Brain pericyte (primary cell): ENCODE results near the gene TMX1.

Source experiments
- DNase-seq: peaks from one replicate; pipeline ENCODE4 v3.0.0-alpha.2; 2012; ENCODE audit warnings: low read depth, low spot score

Gene TMX1

DNA sequence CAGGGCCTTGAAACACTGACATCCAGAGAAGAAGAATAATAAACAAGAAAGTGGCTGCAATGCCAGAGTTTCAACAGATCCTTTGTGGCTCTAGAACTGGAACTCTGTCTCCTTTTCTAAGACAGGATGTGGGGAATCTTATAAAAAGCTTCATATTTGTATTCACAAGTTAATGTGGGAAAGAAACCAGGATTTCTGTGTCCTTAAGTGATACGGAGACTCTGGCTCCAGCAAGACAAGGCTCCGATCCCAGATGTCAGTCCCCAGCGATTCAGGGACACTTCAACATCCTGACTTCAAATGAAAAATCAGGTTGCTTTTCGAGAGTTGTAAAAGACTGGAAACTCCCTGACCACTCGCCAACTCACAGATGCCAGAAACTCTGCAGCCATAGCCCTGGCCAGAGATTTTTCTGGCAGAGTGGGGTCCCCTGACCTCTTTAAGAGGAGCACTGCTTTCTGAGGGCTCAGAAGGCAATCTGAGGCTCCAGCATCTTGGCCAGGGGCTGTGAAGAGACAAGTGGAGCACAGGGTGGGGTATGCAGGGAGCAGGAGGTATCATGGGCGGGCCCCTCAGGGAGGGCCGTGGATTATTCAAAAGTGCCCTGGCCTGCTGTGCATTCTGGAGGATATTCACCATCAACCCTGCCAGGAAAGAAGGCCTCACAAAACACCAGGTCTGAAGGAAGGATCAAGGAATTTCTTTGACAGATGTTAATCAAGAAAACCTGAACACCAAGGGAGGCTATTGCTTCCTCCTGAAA is 53.3 kb downstream of the TMX1 start:
- DNase-seq: no peak

DNA sequence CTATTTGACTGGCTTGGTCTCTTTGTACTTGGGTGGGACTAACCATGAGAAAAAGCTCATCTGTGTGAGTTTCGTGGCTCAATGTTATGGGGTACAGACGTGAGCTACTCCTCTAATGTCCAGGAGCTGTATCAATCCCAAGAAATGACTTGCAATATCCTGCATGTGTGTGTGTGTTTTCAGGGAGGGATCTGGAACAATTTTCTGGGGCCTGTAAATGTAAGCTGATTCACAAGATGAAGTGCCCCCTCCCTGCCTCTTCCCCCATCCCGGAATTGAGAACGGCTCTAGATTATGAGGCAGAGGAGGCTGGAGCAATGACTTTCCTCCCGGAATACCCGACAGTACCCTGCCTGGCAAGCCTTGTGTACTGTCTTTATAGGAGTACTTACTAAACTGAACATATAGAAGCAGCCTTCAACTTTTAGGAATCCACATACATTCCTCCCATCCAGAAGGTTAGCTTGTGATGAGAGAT is 53.9 kb downstream of the TMX1 start:
- DNase-seq: no peak

DNA sequence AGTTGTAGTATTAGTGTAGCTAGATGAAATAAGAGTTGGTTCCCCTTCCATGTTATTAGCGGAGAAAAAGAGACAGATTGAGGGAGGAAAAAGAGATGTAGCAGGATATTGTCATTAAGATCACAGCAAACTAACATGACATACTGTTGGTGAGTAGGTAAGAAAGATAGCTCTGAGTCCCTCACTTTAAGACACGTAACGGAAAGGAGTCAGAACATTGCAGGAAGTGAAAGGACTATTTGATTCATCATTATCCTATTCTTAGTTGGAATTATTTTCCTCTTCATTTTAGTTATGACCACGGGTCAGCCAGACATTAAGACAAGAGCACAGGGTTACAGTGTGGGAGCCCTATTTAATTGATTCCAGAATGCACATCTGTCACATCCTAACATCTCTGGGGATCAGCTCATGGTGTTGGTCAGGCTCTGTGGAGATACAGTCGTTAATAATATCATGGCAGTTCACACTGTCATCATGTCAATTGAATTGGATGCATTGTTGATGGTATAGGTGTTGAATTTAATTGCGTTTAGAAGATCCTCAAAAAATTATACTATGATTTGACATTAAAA is 55.0 kb downstream of the TMX1 start:
- DNase-seq: no peak

DNA sequence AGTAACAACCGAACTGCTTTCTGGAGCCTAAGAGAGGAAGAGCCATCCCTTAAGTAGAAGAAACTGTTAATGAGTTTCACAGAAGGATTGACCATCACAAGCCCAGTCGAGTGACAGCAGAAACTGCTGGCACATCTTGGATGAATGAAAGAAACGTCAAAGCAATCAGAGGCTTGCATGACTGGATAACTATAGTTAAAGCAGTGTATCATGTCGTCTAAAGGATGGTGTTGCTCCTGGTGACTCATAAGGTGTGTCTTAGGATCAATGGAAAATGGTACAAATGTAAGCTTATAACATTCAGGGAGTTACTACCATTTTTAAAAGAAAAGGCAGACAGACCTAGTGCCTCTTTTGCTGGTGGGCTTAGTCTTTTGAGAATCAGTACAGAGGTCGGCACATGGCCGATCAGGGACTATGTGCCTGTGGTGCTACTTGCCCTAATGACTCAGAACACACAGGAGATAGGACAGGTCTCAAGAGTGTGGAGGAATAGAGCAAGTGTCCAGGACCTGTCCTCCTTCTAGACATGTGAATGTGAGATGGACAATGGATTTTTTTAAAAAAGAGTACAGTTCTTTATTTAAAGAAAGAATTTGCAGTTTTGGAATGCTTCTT is 55.7 kb downstream of the TMX1 start:
- no peak for DNase-seq

DNA sequence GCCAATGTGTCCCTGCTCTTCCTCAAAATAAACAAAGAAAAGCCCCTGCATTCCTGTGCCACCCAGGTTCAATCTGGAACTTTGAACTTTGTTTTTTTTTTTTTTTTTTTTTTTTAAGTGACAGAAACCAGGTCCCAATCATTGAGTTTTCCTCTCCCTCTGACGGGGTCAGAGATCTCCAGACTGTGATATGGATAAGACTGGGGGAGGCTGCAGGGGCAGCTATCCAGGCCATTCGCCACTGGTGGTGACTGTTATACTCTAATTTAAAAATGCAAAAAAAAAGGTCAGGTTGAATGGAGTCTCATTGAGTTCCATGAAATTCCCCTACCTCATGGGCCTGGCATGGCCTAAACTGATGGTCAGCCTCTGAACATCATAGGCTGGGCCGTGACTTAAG is 57.0 kb downstream of the TMX1 start:
- DNase-seq: no peak

DNA sequence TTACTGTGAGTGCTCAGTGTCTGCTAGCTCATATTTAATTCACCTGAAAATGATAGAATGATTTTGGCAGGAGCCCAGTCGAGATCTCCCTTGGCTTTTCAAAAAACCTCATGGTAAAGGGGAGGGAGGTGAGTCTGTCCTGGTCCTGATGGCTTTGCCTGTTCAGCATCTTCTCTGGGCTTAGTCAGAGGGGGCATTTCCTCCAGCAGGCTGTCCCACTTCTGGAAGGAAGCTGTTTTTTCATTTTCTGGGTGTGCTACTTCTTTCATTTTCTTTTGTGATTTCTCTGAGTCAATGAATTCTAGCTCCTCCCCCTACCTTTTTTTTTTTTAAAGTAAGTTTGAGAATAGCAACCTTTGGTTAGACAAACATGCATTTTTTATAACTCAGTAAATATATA is 58.8 kb downstream of the TMX1 start:
- no peak for DNase-seq

DNA sequence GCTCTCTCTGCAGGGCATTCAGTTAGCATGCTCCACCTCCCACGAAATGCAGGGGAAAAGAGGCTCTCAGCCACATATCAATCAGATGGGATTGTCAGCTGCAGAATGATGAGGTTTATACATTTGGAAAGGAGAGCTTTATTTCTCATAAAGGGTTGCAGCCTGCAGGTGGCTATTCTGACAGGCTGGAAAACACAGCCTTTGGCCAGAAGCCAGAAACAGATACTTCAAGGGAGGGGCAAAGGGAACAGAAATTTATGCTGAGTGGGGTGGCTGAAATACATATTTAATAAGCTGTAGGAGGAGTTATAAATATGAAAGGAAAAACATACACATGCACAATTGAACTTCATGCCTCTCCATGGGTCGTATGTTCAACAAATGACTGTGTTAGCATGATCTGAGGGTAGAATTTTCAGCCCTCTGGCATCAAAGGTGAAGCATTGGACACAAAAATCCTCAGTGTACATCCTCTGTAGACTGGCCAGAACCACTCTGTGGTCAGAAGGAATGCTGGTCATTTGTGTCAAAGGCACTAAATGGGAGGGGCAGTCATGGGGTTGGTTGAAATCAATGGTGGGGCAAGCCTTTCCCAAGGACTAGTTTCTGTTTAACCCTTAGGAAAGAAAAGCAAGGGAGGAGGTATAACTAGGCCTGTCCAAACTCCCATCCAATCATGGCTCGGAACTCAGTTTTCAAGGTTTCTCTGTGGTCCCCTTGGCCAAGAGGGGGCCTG is 62.4 kb downstream of the TMX1 start:
- no peak for DNase-seq

DNA sequence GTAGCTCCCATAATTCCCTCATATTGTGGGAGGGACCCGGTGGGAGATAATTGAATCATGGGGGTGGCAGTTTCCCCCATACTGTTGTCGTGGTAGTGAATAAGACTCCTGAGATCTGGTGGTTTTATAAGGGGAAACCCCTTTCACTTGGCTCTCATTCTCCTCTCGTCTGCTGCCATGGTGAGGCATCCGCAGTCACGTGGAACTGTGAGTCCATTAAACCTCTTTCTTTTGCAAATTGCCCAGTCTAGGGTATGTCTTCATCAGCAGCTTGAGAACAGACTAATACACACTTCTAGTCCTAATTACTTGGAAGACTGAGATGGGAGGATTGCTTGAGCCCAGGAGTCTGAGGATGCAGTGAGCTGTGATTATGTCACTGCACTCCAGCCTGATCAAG is 64.4 kb downstream of the TMX1 start:
- DNase-seq: no peak

DNA sequence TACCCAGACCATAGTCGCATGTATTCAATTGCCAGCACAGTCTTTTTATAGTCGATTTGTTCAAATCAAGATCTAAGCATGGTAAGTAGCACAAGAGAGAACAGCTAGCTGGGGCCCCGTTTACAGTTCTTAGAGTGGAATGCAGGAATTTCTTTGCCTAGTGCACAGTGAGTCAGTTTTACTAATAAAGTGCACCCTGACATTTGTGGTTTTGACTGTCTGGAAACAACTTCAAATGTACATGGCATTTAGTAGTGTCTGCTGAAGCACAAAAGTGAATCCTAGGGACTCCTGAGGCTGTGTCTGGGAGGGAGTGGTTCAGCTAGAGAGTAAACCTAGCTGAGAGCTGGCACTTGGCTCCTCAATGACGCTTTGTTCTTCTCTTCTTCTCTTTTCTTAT is 64.9 kb downstream of the TMX1 start:
- DNase-seq: peak; percentile 49

DNA sequence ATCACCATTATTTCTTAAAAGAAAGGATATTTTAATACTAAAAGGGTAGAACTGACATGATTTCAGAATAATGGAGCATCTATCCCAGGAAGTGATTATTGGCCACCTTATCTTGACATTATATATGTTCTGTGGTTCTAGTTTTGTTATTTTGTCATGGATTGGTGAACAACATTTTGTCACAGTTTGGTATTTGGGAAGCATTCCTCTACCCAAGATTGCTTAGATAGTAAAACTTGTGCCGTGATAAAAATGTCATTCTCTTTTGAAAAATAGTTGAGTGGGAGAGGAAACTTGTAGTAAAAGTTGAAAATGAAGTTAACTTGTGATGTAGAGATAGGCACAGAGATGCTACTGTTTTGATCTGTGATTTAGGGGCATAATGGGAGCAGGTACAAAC is 65.7 kb downstream of the TMX1 start:
- no peak for DNase-seq
